ENCODE measurements around the gene NR2F1-AS1. TPM values are rescaled to one million over a fixed set of nuclear protein-coding genes. Genes with fewer than 3 reads are reported as not detected.

The NR2F1-AS1 gene
- total RNA-seq, 1 experiment from 2014 or later: 1.7 TPM

GRCh38 chr5:93385655-93386054, 195.4 kb downstream of the NR2F1-AS1 start:
- H3K4me3 ChIP-seq (ENCODE audit: low read length): no peak overlapping the region
- no peak for DNase-seq
- no peaks in the 10 kb centered on the region for H3K27me3 ChIP-seq (ENCODE audit: low read length)
- H3K27ac ChIP-seq (ENCODE audit: low read length): no peak overlapping the region
- H3K4me1 ChIP-seq (ENCODE audit: low read length): no peaks in the 10 kb centered on the region
- H3K9me2 ChIP-seq (replicated peaks; ENCODE audit: insufficient read depth, low read length): no peaks in the 10 kb centered on the region
- no peak overlapping the region for H2AFZ ChIP-seq (ENCODE audit: low read length)
- H3K36me3 ChIP-seq (ENCODE audit: insufficient read depth, low read length): no peaks in the 10 kb centered on the region
- no peak overlapping the region for H3K4me2 ChIP-seq (ENCODE audit: low read depth, low read length, poor library complexity, severe bottlenecking)
- no peak overlapping the region for H3K9ac ChIP-seq (ENCODE audit: low read length)
- H3K9me3 ChIP-seq (ENCODE audit: low read length): no peaks in the 10 kb centered on the region
- H4K20me1 ChIP-seq (ENCODE audit: insufficient read depth, low read depth, low read length): no peaks in the 10 kb centered on the region
- no peaks in the 10 kb centered on the region for H3K79me2 ChIP-seq (ENCODE audit: low read length)

DNA sequence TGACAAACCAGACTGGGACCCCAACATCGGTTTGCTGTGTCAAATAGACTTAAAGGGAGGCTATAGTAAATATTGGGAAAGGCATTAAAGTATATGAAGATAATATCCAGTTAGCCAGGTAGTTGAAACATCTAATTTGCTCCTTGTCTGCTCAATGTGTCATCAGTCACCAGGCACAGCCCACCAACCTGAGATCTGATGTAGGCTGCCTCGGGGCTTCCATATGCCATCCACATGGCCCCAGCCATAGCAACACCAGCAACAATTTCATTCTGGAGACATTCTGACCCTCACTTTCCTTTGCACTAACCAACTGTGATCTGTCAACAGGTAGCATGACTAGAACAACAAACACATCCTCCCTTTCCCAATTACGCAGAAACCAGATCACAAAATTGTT, 196.0 kb downstream of the NR2F1-AS1 start:
- Histone ChIP-seq H3K36me3 (ENCODE audit: insufficient read depth, low read length) (no peaks in the 10 kb centered on the region), H3K4me2 (ENCODE audit: low read depth, low read length, poor library complexity, severe bottlenecking) (no peak overlapping the region), H3K9me2 (replicated peaks; ENCODE audit: insufficient read depth, low read length) (no peaks in the 10 kb centered on the region), H3K27ac (ENCODE audit: low read length) (no peak overlapping the region), H3K9ac (ENCODE audit: low read length) (no peak overlapping the region), H3K79me2 (ENCODE audit: low read length) (no peaks in the 10 kb centered on the region), H2AFZ (ENCODE audit: low read length) (no peak overlapping the region), H3K27me3 (ENCODE audit: low read length) (no peaks in the 10 kb centered on the region), H4K20me1 (ENCODE audit: insufficient read depth, low read depth, low read length) (no peaks in the 10 kb centered on the region), H3K9me3 (ENCODE audit: low read length) (no peaks in the 10 kb centered on the region), H3K4me3 (ENCODE audit: low read length) (no peak overlapping the region), H3K4me1 (ENCODE audit: low read length) (no peaks in the 10 kb centered on the region)
- no peak for DNase-seq

- Histone ChIP-seq H4K20me1 (ENCODE audit: insufficient read depth, low read depth, low read length) (no peaks in the 10 kb centered on the region), H3K9ac (ENCODE audit: low read length) (no peak overlapping the region), H3K79me2 (ENCODE audit: low read length) (no peaks in the 10 kb centered on the region), H3K4me3 (ENCODE audit: low read length) (no peak overlapping the region), H3K27me3 (ENCODE audit: low read length) (no peaks in the 10 kb centered on the region), H3K9me2 (replicated peaks; ENCODE audit: insufficient read depth, low read length) (no peaks in the 10 kb centered on the region), H3K27ac (ENCODE audit: low read length) (no peak overlapping the region), H3K9me3 (ENCODE audit: low read length) (no peaks in the 10 kb centered on the region), H3K4me1 (ENCODE audit: low read length) (no peaks in the 10 kb centered on the region), H2AFZ (ENCODE audit: low read length) (no peak overlapping the region), H3K36me3 (ENCODE audit: insufficient read depth, low read length) (no peaks in the 10 kb centered on the region), H3K4me2 (ENCODE audit: low read depth, low read length, poor library complexity, severe bottlenecking) (no peak overlapping the region)
- no peak for DNase-seq
These were observed 197.0 kb downstream of the NR2F1-AS1 start for GRCh38 chr5:93384026-93384425.

- H4K20me1 ChIP-seq (ENCODE audit: insufficient read depth, low read depth, low read length): no peaks in the 10 kb centered on the region
- H3K27ac ChIP-seq (ENCODE audit: low read length): no peak overlapping the region
- no peaks in the 10 kb centered on the region for H3K27me3 ChIP-seq (ENCODE audit: low read length)
- H3K79me2 ChIP-seq (ENCODE audit: low read length): no peaks in the 10 kb centered on the region
- no peak overlapping the region for H2AFZ ChIP-seq (ENCODE audit: low read length)
- no peaks in the 10 kb centered on the region for H3K4me1 ChIP-seq (ENCODE audit: low read length)
- H3K9me3 ChIP-seq (ENCODE audit: low read length): no peaks in the 10 kb centered on the region; the same call in 1 of the 2 replicates
- no peaks in the 10 kb centered on the region for H3K9me2 ChIP-seq (replicated peaks; ENCODE audit: insufficient read depth, low read length)
- no peak overlapping the region for H3K4me2 ChIP-seq (ENCODE audit: low read depth, low read length, poor library complexity, severe bottlenecking)
- no peak overlapping the region for H3K4me3 ChIP-seq (ENCODE audit: low read length)
- no peaks in the 10 kb centered on the region for H3K36me3 ChIP-seq (ENCODE audit: insufficient read depth, low read length)
- DNase-seq: no peak
- no peak overlapping the region for H3K9ac ChIP-seq (ENCODE audit: low read length)
These were observed 198.7 kb downstream of the NR2F1-AS1 start for GRCh38 chr5:93382188-93382825.

GRCh38 chr5:93381057-93381456, 200.0 kb downstream of the NR2F1-AS1 start:
- no peaks in the 10 kb centered on the region for H3K9me2 ChIP-seq (replicated peaks; ENCODE audit: insufficient read depth, low read length)
- no peak overlapping the region for H2AFZ ChIP-seq (ENCODE audit: low read length)
- H3K4me2 ChIP-seq (ENCODE audit: low read depth, low read length, poor library complexity, severe bottlenecking): no peak overlapping the region

GRCh38 chr5:93378073-93378472, 202.9 kb downstream of the NR2F1-AS1 start:
- Histone ChIP-seq H3K9ac (ENCODE audit: low read length) (no peak overlapping the region), H2AFZ (ENCODE audit: low read length) (no peak overlapping the region), H3K36me3 (ENCODE audit: insufficient read depth, low read length) (no peaks in the 10 kb centered on the region), H3K27ac (ENCODE audit: low read length) (no peak overlapping the region), H3K9me3 (ENCODE audit: low read length) (no peaks in the 10 kb centered on the region; the same call in 1 of the 2 replicates), H3K9me2 (replicated peaks; ENCODE audit: insufficient read depth, low read length) (no peaks in the 10 kb centered on the region), H3K4me1 (ENCODE audit: low read length) (no peaks in the 10 kb centered on the region), H4K20me1 (ENCODE audit: insufficient read depth, low read depth, low read length) (no peaks in the 10 kb centered on the region), H3K27me3 (ENCODE audit: low read length) (no peaks in the 10 kb centered on the region), H3K79me2 (ENCODE audit: low read length) (no peaks in the 10 kb centered on the region), H3K4me2 (ENCODE audit: low read depth, low read length, poor library complexity, severe bottlenecking) (no peak overlapping the region), H3K4me3 (ENCODE audit: low read length) (no peak overlapping the region)
- DNase-seq: no peak

More at GRCh38 chr5:93381057-93381456, 200.0 kb downstream of the NR2F1-AS1 start:
- no peaks in the 10 kb centered on the region for H3K36me3 ChIP-seq (ENCODE audit: insufficient read depth, low read length)
- no peak overlapping the region for H3K9ac ChIP-seq (ENCODE audit: low read length)
- H3K4me3 ChIP-seq (ENCODE audit: low read length): no peak overlapping the region
- H4K20me1 ChIP-seq (ENCODE audit: insufficient read depth, low read depth, low read length): no peaks in the 10 kb centered on the region
- no peaks in the 10 kb centered on the region for H3K27me3 ChIP-seq (ENCODE audit: low read length)
- no peak overlapping the region for H3K27ac ChIP-seq (ENCODE audit: low read length)
- DNase-seq: no peak
- H3K9me3 ChIP-seq (ENCODE audit: low read length): no peaks in the 10 kb centered on the region; the same call in 1 of the 2 replicates
- no peaks in the 10 kb centered on the region for H3K4me1 ChIP-seq (ENCODE audit: low read length)
- H3K79me2 ChIP-seq (ENCODE audit: low read length): no peaks in the 10 kb centered on the region

- no peak for DNase-seq
- no peaks in the 10 kb centered on the region for H3K4me1 ChIP-seq (ENCODE audit: low read length)
- H3K27me3 ChIP-seq (ENCODE audit: low read length): no peaks in the 10 kb centered on the region
- no peak overlapping the region for H3K4me3 ChIP-seq (ENCODE audit: low read length)
- H2AFZ ChIP-seq (ENCODE audit: low read length): no peak overlapping the region
- H3K4me2 ChIP-seq (ENCODE audit: low read depth, low read length, poor library complexity, severe bottlenecking): no peak overlapping the region
- H3K79me2 ChIP-seq (ENCODE audit: low read length): no peaks in the 10 kb centered on the region
- no peaks in the 10 kb centered on the region; the same call in 1 of the 2 replicates for H3K9me3 ChIP-seq (ENCODE audit: low read length)
- no peaks in the 10 kb centered on the region for H3K36me3 ChIP-seq (ENCODE audit: insufficient read depth, low read length)
- H3K27ac ChIP-seq (ENCODE audit: low read length): no peak overlapping the region
- no peaks in the 10 kb centered on the region for H3K9me2 ChIP-seq (replicated peaks; ENCODE audit: insufficient read depth, low read length)
- no peaks in the 10 kb centered on the region for H4K20me1 ChIP-seq (ENCODE audit: insufficient read depth, low read depth, low read length)
- H3K9ac ChIP-seq (ENCODE audit: low read length): no peak overlapping the region
These were observed 209.1 kb downstream of the NR2F1-AS1 start for GRCh38 chr5:93371893-93372292.

- H3K4me2 ChIP-seq (ENCODE audit: low read depth, low read length, poor library complexity, severe bottlenecking): no peak overlapping the region
- no peaks in the 10 kb centered on the region for H3K79me2 ChIP-seq (ENCODE audit: low read length)
- no peak overlapping the region for H3K27ac ChIP-seq (ENCODE audit: low read length)
- H3K4me1 ChIP-seq (ENCODE audit: low read length): no peaks in the 10 kb centered on the region
- no peaks in the 10 kb centered on the region for H4K20me1 ChIP-seq (ENCODE audit: insufficient read depth, low read depth, low read length)
- no peak overlapping the region for H2AFZ ChIP-seq (ENCODE audit: low read length)
- H3K36me3 ChIP-seq (ENCODE audit: insufficient read depth, low read length): no peaks in the 10 kb centered on the region
- no peak for DNase-seq
- no peak overlapping the region for H3K9ac ChIP-seq (ENCODE audit: low read length)
- no peaks in the 10 kb centered on the region for H3K9me2 ChIP-seq (replicated peaks; ENCODE audit: insufficient read depth, low read length)
- H3K9me3 ChIP-seq (ENCODE audit: low read length): no peaks in the 10 kb centered on the region
- H3K4me3 ChIP-seq (ENCODE audit: low read length): no peak overlapping the region
- no peaks in the 10 kb centered on the region for H3K27me3 ChIP-seq (ENCODE audit: low read length)
These were observed 216.6 kb downstream of the NR2F1-AS1 start for GRCh38 chr5:93364378-93364777.
